DOHH2 (cell line): ENCODE data around the gene IL34.

Experiments used
- H3F3A ChIP-seq: fragments of 200-600 bp; sonication (generic), shearing (Covaris generic); 2 replicates; pipeline ENCODE4 v1.6.0; 2016; ENCODE audit warnings: antibody characterized with exemption, mild to moderate bottlenecking; ENCODE audit not compliant: control insufficient read depth, insufficient read depth
- H3K27ac ChIP-seq: fragments of 200-600 bp; sonication (generic); 2 replicates; pipeline ENCODE4 v1.5.1; 2014; ENCODE audit warnings: low read depth, mild to moderate bottlenecking, low read length, moderate library complexity
- H3K27me3 ChIP-seq: fragments of 200-600 bp; sonication (generic); 2 replicates; pipeline ENCODE4 v1.6.1; 2014; ENCODE audit warnings: mild to moderate bottlenecking, low read length, mixed read lengths; ENCODE audit not compliant: control insufficient read depth
- H3K36me3 ChIP-seq: fragments of 200-600 bp; sonication (generic); 2 replicates; pipeline ENCODE4 v1.6.1; 2014; ENCODE audit warnings: mild to moderate bottlenecking, low read length, moderate library complexity, mixed read lengths; ENCODE audit not compliant: control insufficient read depth
- H3K4me1 ChIP-seq: fragments of 200-600 bp; sonication (generic); 2 replicates; pipeline ENCODE4 v1.6.1; 2014; ENCODE audit warnings: mild to moderate bottlenecking, low read length, mixed read lengths; ENCODE audit not compliant: control insufficient read depth
- H3K4me2 ChIP-seq: fragments of 200-600 bp; sonication (generic); 2 replicates; pipeline ENCODE4 v1.6.0; 2014; ENCODE audit warnings: mild to moderate bottlenecking, low read length, moderate library complexity
- H3K4me3 ChIP-seq: fragments of 200-600 bp; sonication (generic); 2 replicates; pipeline ENCODE4 v1.5.1; 2014; ENCODE audit warnings: mild to moderate bottlenecking, low read length, mixed read lengths
- H3K79me2 ChIP-seq: fragments of 200-600 bp; sonication (generic); 2 replicates; pipeline ENCODE4 v1.6.1; 2014; ENCODE audit warnings: mild to moderate bottlenecking, low read length, mixed read lengths; ENCODE audit not compliant: control insufficient read depth
- H3K9me2 ChIP-seq: fragments of 200-600 bp; sonication (generic); replicated peaks from 2 replicates; pipeline ENCODE4 v1.6.1; 2014; ENCODE audit warnings: mild to moderate bottlenecking, low read length, mixed read lengths; ENCODE audit not compliant: control insufficient read depth
- H3K9me3 ChIP-seq: fragments of 200-600 bp; sonication (generic); 2 replicates; pipeline ENCODE4 v1.6.1; 2014; ENCODE audit warnings: antibody characterized with exemption, low read length, mixed read lengths; ENCODE audit not compliant: control insufficient read depth, insufficient read depth
- H4K20me1 ChIP-seq: fragments of 200-600 bp; sonication (generic); 2 replicates; pipeline ENCODE4 v1.6.0; 2014; ENCODE audit warnings: low read depth, mild to moderate bottlenecking, antibody characterized with exemption, low read length, moderate library complexity; ENCODE audit not compliant: control insufficient read depth, insufficient read depth
- EZH2phosphoT487 ChIP-seq: fragments of 200-600 bp; sonication (generic); IDR thresholded peaks from 2 replicates; pipeline ENCODE4 v1.6.1; 2017; ENCODE audit warnings: borderline replicate concordance, mild to moderate bottlenecking, antibody characterized with exemption, low read length, moderate library complexity, mixed read lengths
- TF ChIP-seq, protein P1 (sequence below): fragments of 200-600 bp; sonication (generic); IDR thresholded peaks from one replicate; pipeline ENCODE4 v1.5.1; 2014; ENCODE audit warnings: antibody characterized with exemption, mild to moderate bottlenecking, low read depth, low read length; ENCODE audit not compliant: poor library complexity, severe bottlenecking

Gene IL34

DNA sequence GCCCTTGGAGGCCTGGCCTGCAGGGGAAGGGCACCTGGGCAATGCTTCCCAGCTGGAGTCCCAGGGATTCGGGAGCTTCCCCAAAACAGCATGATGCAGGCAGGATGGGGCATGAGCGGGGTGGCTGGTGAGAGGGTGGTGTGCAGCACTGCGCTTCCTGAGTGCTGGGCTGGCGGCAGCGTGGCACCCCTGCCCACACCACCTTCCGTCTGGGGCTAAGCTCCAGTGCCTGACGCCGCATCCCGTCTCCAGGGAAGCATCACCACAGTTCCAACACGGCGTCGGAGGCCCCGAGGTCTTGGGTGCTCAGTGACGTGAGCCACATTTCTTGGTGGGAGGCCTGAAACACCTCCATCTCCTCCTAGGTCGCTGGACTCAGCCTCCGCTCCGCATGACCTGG lies 53.3 kb downstream of the IL34 start:
- Histone ChIP-seq H3F3A (no peaks in the 10 kb centered on the region), H3K27ac (no peak overlapping the region), H3K9me2 (no peaks in the 10 kb centered on the region), H3K4me2 (no peak overlapping the region), H3K27me3 (no peaks in the 10 kb centered on the region), H3K79me2 (no peaks in the 10 kb centered on the region), H3K36me3 (no peaks in the 10 kb centered on the region), H3K9me3 (no peaks in the 10 kb centered on the region), H3K4me1 (peaks cover 6% of the 10 kb centered on the region; the same call in 1 of the 2 replicates), H4K20me1 (no peaks in the 10 kb centered on the region), H3K4me3 (no peak overlapping the region)
- TF ChIP-seq, protein P1, sequence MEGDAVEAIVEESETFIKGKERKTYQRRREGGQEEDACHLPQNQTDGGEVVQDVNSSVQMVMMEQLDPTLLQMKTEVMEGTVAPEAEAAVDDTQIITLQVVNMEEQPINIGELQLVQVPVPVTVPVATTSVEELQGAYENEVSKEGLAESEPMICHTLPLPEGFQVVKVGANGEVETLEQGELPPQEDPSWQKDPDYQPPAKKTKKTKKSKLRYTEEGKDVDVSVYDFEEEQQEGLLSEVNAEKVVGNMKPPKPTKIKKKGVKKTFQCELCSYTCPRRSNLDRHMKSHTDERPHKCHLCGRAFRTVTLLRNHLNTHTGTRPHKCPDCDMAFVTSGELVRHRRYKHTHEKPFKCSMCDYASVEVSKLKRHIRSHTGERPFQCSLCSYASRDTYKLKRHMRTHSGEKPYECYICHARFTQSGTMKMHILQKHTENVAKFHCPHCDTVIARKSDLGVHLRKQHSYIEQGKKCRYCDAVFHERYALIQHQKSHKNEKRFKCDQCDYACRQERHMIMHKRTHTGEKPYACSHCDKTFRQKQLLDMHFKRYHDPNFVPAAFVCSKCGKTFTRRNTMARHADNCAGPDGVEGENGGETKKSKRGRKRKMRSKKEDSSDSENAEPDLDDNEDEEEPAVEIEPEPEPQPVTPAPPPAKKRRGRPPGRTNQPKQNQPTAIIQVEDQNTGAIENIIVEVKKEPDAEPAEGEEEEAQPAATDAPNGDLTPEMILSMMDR = no peak
- TF ChIP-seq EZH2phosphoT487 = no peak

DNA sequence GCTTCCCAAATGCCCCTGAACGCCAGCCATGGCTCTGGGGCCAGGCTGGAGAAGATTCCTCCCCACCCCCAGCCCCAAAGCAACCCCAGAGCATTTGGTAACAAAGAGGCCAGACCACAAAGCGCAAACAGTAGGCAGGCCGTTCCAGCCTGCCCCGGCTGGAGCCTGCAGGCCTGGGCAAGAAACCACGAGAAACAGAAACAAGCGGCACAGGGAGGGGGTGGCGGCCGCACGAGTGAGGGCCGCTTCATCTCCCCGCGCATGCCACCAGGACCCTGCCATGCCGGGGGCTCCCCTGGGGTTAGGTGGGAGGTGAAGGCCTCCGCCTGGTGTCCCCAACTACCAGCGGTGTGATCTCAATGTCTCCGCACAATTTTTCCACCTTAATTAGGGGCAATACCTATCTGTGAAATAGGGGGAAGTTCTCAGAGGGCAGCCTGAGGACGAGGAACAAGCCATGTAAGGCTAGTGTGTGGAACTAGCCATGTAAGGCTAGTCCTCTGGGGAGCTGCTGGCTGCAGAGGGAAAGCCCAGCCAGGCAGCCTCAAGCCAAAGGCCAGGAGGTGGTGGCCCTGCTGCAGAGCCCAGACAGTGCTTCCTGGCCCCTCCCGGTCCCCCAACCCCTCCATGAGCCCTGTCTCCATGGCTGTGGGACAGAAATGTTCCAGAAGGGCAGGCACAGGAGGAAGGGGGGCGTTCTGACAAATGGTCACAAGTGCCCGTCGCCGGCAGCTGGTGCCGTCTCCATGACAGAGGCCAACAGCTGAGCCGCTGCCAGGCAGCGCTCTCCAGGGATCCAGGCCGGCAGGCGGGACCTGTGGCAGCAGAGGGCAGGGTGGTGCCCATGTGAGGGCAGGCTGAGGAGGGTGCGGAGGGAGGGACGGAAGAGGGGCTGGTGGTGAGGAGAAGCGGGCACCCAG lies 54.0 kb downstream of the IL34 start:
- Histone ChIP-seq H3K9me3 (no peaks in the 10 kb centered on the region), H3K4me1 (peaks cover 5% of the 10 kb centered on the region; the same call in 1 of the 2 replicates), H3K79me2 (no peaks in the 10 kb centered on the region), H3K27me3 (no peaks in the 10 kb centered on the region), H3K27ac (no peak overlapping the region), H3K4me2 (no peak overlapping the region), H4K20me1 (no peaks in the 10 kb centered on the region), H3K4me3 (no peak overlapping the region), H3K36me3 (no peaks in the 10 kb centered on the region), H3F3A (no peaks in the 10 kb centered on the region), H3K9me2 (no peaks in the 10 kb centered on the region)
- TF ChIP-seq EZH2phosphoT487 = no peak
- TF ChIP-seq, protein P1 = no peak

DNA sequence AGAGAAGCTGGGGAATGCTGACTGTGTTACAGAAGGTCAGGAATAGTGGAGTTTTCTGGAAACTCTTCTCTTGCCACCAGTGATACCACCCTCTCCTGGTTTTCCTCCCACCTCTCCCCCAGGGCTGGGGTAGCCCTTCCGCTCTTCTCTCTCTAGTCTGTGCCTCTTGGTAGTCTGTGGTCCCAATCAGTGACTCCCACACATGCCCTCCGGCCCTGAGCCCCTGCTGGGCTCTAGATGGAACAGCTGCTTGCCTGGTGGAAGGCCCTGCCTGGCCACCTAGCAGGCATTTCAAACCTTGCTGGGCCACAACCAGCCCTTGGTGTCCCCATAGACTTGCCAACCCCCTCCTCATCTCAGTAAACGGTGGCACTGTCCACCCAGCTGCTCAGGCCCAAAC lies 54.7 kb downstream of the IL34 start:
- no peaks in the 10 kb centered on the region for H3K36me3 ChIP-seq
- no peak for TF ChIP-seq EZH2phosphoT487
- TF ChIP-seq, protein P1 = no peak
- H4K20me1 ChIP-seq = no peaks in the 10 kb centered on the region
- no peak overlapping the region for H3K4me3 ChIP-seq
- no peaks in the 10 kb centered on the region for H3K79me2 ChIP-seq
- H3K4me1 ChIP-seq = no peaks in the 10 kb centered on the region
- H3K27me3 ChIP-seq = no peaks in the 10 kb centered on the region
- no peak overlapping the region for H3K27ac ChIP-seq
- no peaks in the 10 kb centered on the region for H3K9me3 ChIP-seq
- no peak overlapping the region for H3K4me2 ChIP-seq
- H3F3A ChIP-seq = no peaks in the 10 kb centered on the region
- no peaks in the 10 kb centered on the region for H3K9me2 ChIP-seq
